SK-N-SH treated with all-trans-retinoic acid at 6 μM for 48 hours (cell line): ENCODE results near the gene ESRRA.

Experiments
- ATAC-seq: fragments of 200-7000 bp; cut with Tn5 transposase; 3 replicates; pipeline ENCODE4 v1.9.1; 2020; ENCODE audit warnings: mild to moderate bottlenecking, moderate library complexity
- ARNTL ChIP-seq: fragments of 450-650 bp; formaldehyde crosslinking; IDR thresholded peaks from 2 replicates; pipeline ENCODE4 v1.5.0; 2020; ENCODE audit warnings: low read depth, mild to moderate bottlenecking, moderate library complexity, borderline replicate concordance
- BACH2 ChIP-seq: fragments of 250-450 bp; sonication (Bioruptor Pico); IDR thresholded peaks from 2 replicates; pipeline ENCODE4 v1.9.0; 2021; ENCODE audit warnings: mild to moderate bottlenecking, borderline replicate concordance
- CREB5 ChIP-seq: fragments of 250-450 bp; sonication (Bioruptor Pico); IDR thresholded peaks from 2 replicates; pipeline ENCODE4 v1.5.1; 2020; ENCODE audit warnings: low read depth, mild to moderate bottlenecking, moderate library complexity
- CSRNP3 ChIP-seq: fragments of 250-450 bp; sonication (Bioruptor Pico); IDR thresholded peaks from 2 replicates; pipeline ENCODE4 v1.5.1; 2021; ENCODE audit warnings: mild to moderate bottlenecking, moderate library complexity
- ESRRG ChIP-seq: fragments of 250-450 bp; sonication (Bioruptor Pico); IDR thresholded peaks from 2 replicates; pipeline ENCODE4 v1.6.1; 2021; ENCODE audit warnings: mild to moderate bottlenecking
- GLIS3 ChIP-seq: fragments of 250-450 bp; sonication (Bioruptor Pico); IDR thresholded peaks from 2 replicates; pipeline ENCODE4 v1.5.0; 2020; ENCODE audit warnings: mild to moderate bottlenecking, moderate library complexity
- ISL1 ChIP-seq: fragments of 250-450 bp; sonication (Bioruptor Pico); IDR thresholded peaks from 2 replicates; pipeline ENCODE4 v2.1.2; 2022; ENCODE audit warnings: mild to moderate bottlenecking, moderate library complexity
- OSR1 ChIP-seq: fragments of 250-450 bp; sonication (Bioruptor Pico); IDR thresholded peaks from 2 replicates; pipeline ENCODE4 v1.8.0; 2022; ENCODE audit warnings: moderate library complexity, mild to moderate bottlenecking, inconsistent platforms
- PATZ1 ChIP-seq: fragments of 250-450 bp; sonication (Bioruptor Pico); IDR thresholded peaks from 2 replicates; pipeline ENCODE4 v1.8.0; 2020; ENCODE audit warnings: mild to moderate bottlenecking, moderate library complexity, borderline replicate concordance
- POU6F1 ChIP-seq: fragments of 250-450 bp; sonication (Bioruptor Pico); IDR thresholded peaks from 2 replicates; pipeline ENCODE4 v1.8.0; 2021; ENCODE audit warnings: low read depth, mild to moderate bottlenecking, moderate library complexity, borderline replicate concordance
- PPARA ChIP-seq: fragments of 250-450 bp; sonication (Bioruptor Pico); IDR thresholded peaks from 2 replicates; pipeline ENCODE4 v1.5.0; 2020; ENCODE audit warnings: mild to moderate bottlenecking, borderline replicate concordance
- RARB ChIP-seq: fragments of 250-450 bp; sonication (Bioruptor Pico); IDR thresholded peaks from 2 replicates; pipeline ENCODE4 v1.8.0; 2021; ENCODE audit warnings: mild to moderate bottlenecking, moderate library complexity
- SNAI2 ChIP-seq: fragments of 250-450 bp; sonication (Bioruptor Pico); IDR thresholded peaks from 2 replicates; pipeline ENCODE4 v1.5.0; 2020; ENCODE audit warnings: mild to moderate bottlenecking, moderate library complexity
- TCF4 ChIP-seq: fragments of 250-450 bp; sonication (Bioruptor Pico); IDR thresholded peaks from 2 replicates; pipeline ENCODE4 v1.8.0; 2021; ENCODE audit warnings: mild to moderate bottlenecking, moderate library complexity, borderline replicate concordance
- TOX ChIP-seq: fragments of 250-450 bp; sonication (Bioruptor Pico); IDR thresholded peaks from 2 replicates; pipeline ENCODE4 v1.8.0; 2021; ENCODE audit warnings: mild to moderate bottlenecking, moderate library complexity, borderline replicate concordance
- TSHZ2 ChIP-seq: fragments of 250-450 bp; sonication (Bioruptor Pico); IDR thresholded peaks from 2 replicates; pipeline ENCODE4 v1.5.0; 2020; ENCODE audit warnings: mild to moderate bottlenecking, moderate library complexity
- ZFP3 ChIP-seq: fragments of 250-450 bp; sonication (Bioruptor Pico); IDR thresholded peaks from 2 replicates; pipeline ENCODE4 v1.5.0; 2020; ENCODE audit warnings: mild to moderate bottlenecking, moderate library complexity
- ZFP30 ChIP-seq: fragments of 450-650 bp; formaldehyde crosslinking; IDR thresholded peaks from 2 replicates; pipeline ENCODE4 v1.5.0; 2022; ENCODE audit warnings: mild to moderate bottlenecking, moderate library complexity
- ZNF565 ChIP-seq: fragments of 450-650 bp; formaldehyde crosslinking; conservative IDR thresholded peaks from 2 replicates; pipeline ENCODE4 v1.5.0; 2020; ENCODE audit warnings: low read depth, mild to moderate bottlenecking, moderate library complexity
- ZNF70 ChIP-seq: fragments of 450-650 bp; formaldehyde crosslinking; IDR thresholded peaks from 2 replicates; pipeline ENCODE4 v1.5.0; 2020; ENCODE audit warnings: mild to moderate bottlenecking, moderate library complexity
- ZNF8 ChIP-seq: fragments of 450-650 bp; formaldehyde crosslinking; IDR thresholded peaks from 2 replicates; pipeline ENCODE4 v1.5.0; 2020; ENCODE audit warnings: mild to moderate bottlenecking, moderate library complexity

Gene ESRRA

GRCh38 chr11:64290352-64291261 lies 14.7 kb upstream of the ESRRA start:
- ATAC-seq: no peak
- no peak for TF ChIP-seq PPARA (CRISPR knock-in tag)
- TF ChIP-seq OSR1 (CRISPR knock-in tag): no peak
- no peak for TF ChIP-seq ARNTL (CRISPR knock-in tag)
- no peak for TF ChIP-seq CREB5 (CRISPR knock-in tag)
- no peak for TF ChIP-seq POU6F1 (CRISPR knock-in tag)
- no peak for TF ChIP-seq TCF4 (CRISPR knock-in tag)
- no peak for TF ChIP-seq TOX (CRISPR knock-in tag)
- TF ChIP-seq PATZ1: no peak
- TF ChIP-seq GLIS3 (CRISPR knock-in tag): no peak
- TF ChIP-seq RARB (CRISPR knock-in tag): no peak

GRCh38 chr11:64291262-64291751 lies 14.0 kb upstream of the ESRRA start, which contains the start of gene KCNK4:
KCNK4 (plus strand) TSS chr11:64291302; CDS start chr11:64293019, 1,717 bp downstream.
- no peak for TF ChIP-seq GLIS3 (CRISPR knock-in tag)
- no peak for TF ChIP-seq ISL1 (CRISPR knock-in tag)
- TF ChIP-seq RARB (CRISPR knock-in tag): no peak
- no peak for TF ChIP-seq PPARA (CRISPR knock-in tag)
- no peak for TF ChIP-seq PATZ1
- TF ChIP-seq OSR1 (CRISPR knock-in tag): no peak
- TF ChIP-seq ZNF70 (CRISPR knock-in tag): no peak
- no peak for TF ChIP-seq ZNF8 (CRISPR knock-in tag)
- no peak for TF ChIP-seq TOX (CRISPR knock-in tag)
- no peak for TF ChIP-seq ZFP3 (CRISPR knock-in tag)
- TF ChIP-seq ZNF565: no peak
- TF ChIP-seq POU6F1 (CRISPR knock-in tag): no peak
- no peak for TF ChIP-seq ESRRG (CRISPR knock-in tag)
- TF ChIP-seq ZFP30 (CRISPR knock-in tag): no peak
- TF ChIP-seq CSRNP3 (CRISPR knock-in tag): no peak
- no peak for TF ChIP-seq ARNTL (CRISPR knock-in tag)
- TF ChIP-seq BACH2 (CRISPR knock-in tag): no peak
- TF ChIP-seq TSHZ2 (CRISPR knock-in tag): no peak
- TF ChIP-seq SNAI2 (CRISPR knock-in tag): no peak
- ATAC-seq: peak; percentile 9; the same call in 1 of the 3 replicates
